GM12892 (cell line): Measurements from ENCODE around the gene CEBPE.

Experiments used
- POLR2A ChIP-seq: IDR thresholded peaks from 2 replicates; pipeline ENCODE4 v1.6.1; 2011; ENCODE audit warnings: low read depth, low read length, control low read depth
- TAF1 ChIP-seq: IDR thresholded peaks from 2 replicates; pipeline ENCODE4 v1.6.1; 2011; ENCODE audit warnings: low read depth, mild to moderate bottlenecking, control low read depth, low read length, borderline replicate concordance

- TF ChIP-seq TAF1 (no peak), POLR2A (no peak)
These were observed 19.7 kb downstream of the CEBPE start for GRCh38 chr14:23099212-23099861.
